Measurements from ENCODE around the gene KCNH3.
A peak's percentile ranks its signal among the peaks of the same experiment; 100 is the strongest.

KCNH3 gene

GRCh38 chr12:49525942-49526341 is 12.9 kb upstream of the KCNH3 start:
- peaks cover 8 to 41% of the 10 kb centered on the region in 2 experiments; a peak in 2 of 3 replicates for H3K36me3 ChIP-seq (ENCODE audit: control insufficient read depth in 2 of 2, insufficient read depth in 1 of 2, low read length in 2 of 2)
- no peak overlapping the region for H3K4me3 ChIP-seq (ENCODE audit: low read depth, low read length)
- H3K27ac ChIP-seq (ENCODE audit: extremely low read depth, low read depth, low read length), result no peak overlapping the region
- no peaks in the 10 kb centered on the region for H3K9me3 ChIP-seq (ENCODE audit: control insufficient read depth, insufficient read depth, low read depth, low read length)
- no peak for TF ChIP-seq ZNF449 (tag by site-specific recombination; IDR thresholded peaks at IDR 0.05)
- TF ChIP-seq ZNF133 (tag by site-specific recombination; IDR thresholded peaks at IDR 0.05), result no peak
- TF ChIP-seq ELK4 (IDR thresholded peaks at IDR 0.05; ENCODE audit: borderline replicate concordance, low read depth, low read length), result no peak
- TF ChIP-seq BCL11A (tag by site-specific recombination; IDR thresholded peaks at IDR 0.05; ENCODE audit: low read depth), result no peak
- no peak for TF ChIP-seq HOXA7 (CRISPR knock-in tag; IDR thresholded peaks at IDR 0.05; ENCODE audit: borderline replicate concordance)
- TF ChIP-seq ZNF513 (tag by site-specific recombination; IDR thresholded peaks at IDR 0.05), result no peak
- no peak for TF ChIP-seq FEZF1 (tag by site-specific recombination; IDR thresholded peaks at IDR 0.05)
- TF ChIP-seq ZNF670 (tag by site-specific recombination; IDR thresholded peaks at IDR 0.05; ENCODE audit: low read depth), result no peak
- TF ChIP-seq ZNF76 (tag by site-specific recombination; IDR thresholded peaks at IDR 0.05; ENCODE audit: borderline replicate concordance, low read depth), result no peak
- no peak for TF ChIP-seq ZNF19 (tag by site-specific recombination; IDR thresholded peaks at IDR 0.05; ENCODE audit: low read depth)
- no peak for TF ChIP-seq ZNF341 (tag by site-specific recombination; IDR thresholded peaks at IDR 0.05; ENCODE audit: low read depth)
- no peak for TF ChIP-seq ZNF350 (tag by site-specific recombination; IDR thresholded peaks at IDR 0.05)
- no peak for TF ChIP-seq KLF7 (tag by site-specific recombination; IDR thresholded peaks at IDR 0.05; ENCODE audit: borderline replicate concordance)
- CTCF ChIA-PET, result interaction anchor here (0.7 to 5.4 kb wide), 4 partner anchors 12 to 184 kb away, joined by 5 to 40 read pairs (median 17); no protein-coding TSS in a partner anchor
- H3K4me1 ChIP-seq (ENCODE audit: control insufficient read depth, insufficient read depth, low read length), result no peaks in the 10 kb centered on the region
- POLR2A ChIA-PET, result no interaction called here

- CTCF ChIA-PET, result interaction anchor here (0.9 to 5.4 kb wide), 6 partner anchors 13 to 185 kb away, joined by 5 to 40 read pairs (median 6); no protein-coding TSS in a partner anchor
- TF ChIP-seq PRDM1 (tag by site-specific recombination; IDR thresholded peaks at IDR 0.05) (0 out of 2 replicates have a peak, but pooled peaks have one; percentile 24), PRDM6 (tag by site-specific recombination; IDR thresholded peaks at IDR 0.05) (peak; percentile 65; the same call in 1 of the 2 replicates), FEZF1 (tag by site-specific recombination; IDR thresholded peaks at IDR 0.05) (peak; percentile 44; the same call in 1 of the 2 replicates), ZSCAN30 (tag by site-specific recombination; IDR thresholded peaks at IDR 0.05) (peak; percentile 46; the same call in 1 of the 2 replicates), KLF16 (tag by site-specific recombination; IDR thresholded peaks at IDR 0.05) (no peak), OSR2 (tag by site-specific recombination; IDR thresholded peaks at IDR 0.05) (peak; percentile 23; the same call in 1 of the 2 replicates), AEBP2 (tag by site-specific recombination; IDR thresholded peaks at IDR 0.05; ENCODE audit: borderline replicate concordance) (no peak), ZBTB6 (tag by site-specific recombination; IDR thresholded peaks at IDR 0.05) (no peak), KLF9 (tag by site-specific recombination; IDR thresholded peaks at IDR 0.05; ENCODE audit: low read depth) (no peak)
Observed at GRCh38 chr12:49527361-49528130, 11.3 kb upstream of the KCNH3 start.

More at GRCh38 chr12:49527361-49528130, 11.3 kb upstream of the KCNH3 start:
- H3K4me1 ChIP-seq (ENCODE audit: control insufficient read depth, insufficient read depth, low read length), result no peaks in the 10 kb centered on the region
- POLR2A ChIA-PET, result no interaction called here
- H3K9me3 ChIP-seq (ENCODE audit: control insufficient read depth, insufficient read depth, low read depth, low read length), result no peaks in the 10 kb centered on the region
- no peak overlapping the region for H3K4me3 ChIP-seq (ENCODE audit: low read depth, low read length)
- H3K36me3 ChIP-seq (ENCODE audit: control insufficient read depth in 2 of 2, insufficient read depth in 1 of 2, low read length in 2 of 2), result peaks cover 8 to 40% of the 10 kb centered on the region in 2 experiments; a peak in 2 of 3 replicates
- no peak overlapping the region for H3K27ac ChIP-seq (ENCODE audit: extremely low read depth, low read depth, low read length)

Measured in HEK293 (cell line).